HCT116 (cell line): ENCODE results near the gene ZC3H12A.

ENCODE experiments used
- CEBPB ChIP-seq: IDR thresholded peaks from 2 replicates; pipeline ENCODE4 v1.6.1; 2012; ENCODE audit warnings: low read depth
- ELF1 ChIP-seq: IDR thresholded peaks from 2 replicates; pipeline ENCODE4 v1.6.1; 2012; ENCODE audit warnings: low read depth, borderline replicate concordance
- EZH2 ChIP-seq: fragments of 200-600 bp; sonication (generic); IDR thresholded peaks from 2 replicates; pipeline ENCODE4 v1.6.1; 2017; ENCODE audit warnings: antibody characterized with exemption, mixed run types
- EZH2phosphoT487 ChIP-seq: fragments of 200-600 bp; IDR thresholded peaks from 2 replicates; pipeline ENCODE4 v1.6.1; 2018; ENCODE audit warnings: antibody characterized with exemption, borderline replicate concordance
- POLR2A ChIP-seq: IDR thresholded peaks from 2 replicates; pipeline ENCODE4 v1.7.0; 2011; ENCODE audit warnings: borderline replicate concordance; ENCODE audit not compliant: insufficient read depth, insufficient read length; ENCODE audit errors: extremely low read depth
- POLR2AphosphoS5 ChIP-seq: IDR thresholded peaks from 2 replicates; pipeline ENCODE4 v1.6.1; 2011; ENCODE audit warnings: mild to moderate bottlenecking, low read depth, low read length, moderate library complexity
- TCF7L2 ChIP-seq: IDR thresholded peaks from 2 replicates; pipeline ENCODE4 v1.7.0; 2011; ENCODE audit warnings: borderline replicate concordance, inconsistent platforms; ENCODE audit not compliant: insufficient read depth, insufficient read length; ENCODE audit errors: extremely low read depth
- YY1 ChIP-seq: IDR thresholded peaks from 2 replicates; pipeline ENCODE4 v1.6.1; 2011; ENCODE audit warnings: low read length, low read depth, moderate library complexity, mild to moderate bottlenecking; ENCODE audit not compliant: insufficient replicate concordance; ENCODE audit errors: extremely low read depth
- TF ChIP-seq, protein P1 (sequence below), 3 experiments: fragments of 200-600 bp in 1 of 3; sonication (generic) in 1 of 3; IDR thresholded peaks in 2 of 3; conservative IDR thresholded peaks in 1 of 3; 2 replicates each; pipeline ENCODE4 v1.5.1; 2012 to 2017; ENCODE audit warnings: low read depth in 2 of 3, low read length in 2 of 3, antibody characterized with exemption in 1 of 3, borderline replicate concordance in 1 of 3, control low read depth in 1 of 3, mild to moderate bottlenecking in 1 of 3, mixed read lengths in 1 of 3, mixed run types in 1 of 3, moderate library complexity in 1 of 3; ENCODE audit not compliant: insufficient read depth in 1 of 3
- TF ChIP-seq, protein P2 (sequence below): IDR thresholded peaks from 2 replicates; pipeline ENCODE4 v1.6.1; 2012; ENCODE audit warnings: low read depth
- TF ChIP-seq, protein P3 (sequence below): IDR thresholded peaks from 2 replicates; pipeline ENCODE4 v1.6.1; 2012

DNA sequence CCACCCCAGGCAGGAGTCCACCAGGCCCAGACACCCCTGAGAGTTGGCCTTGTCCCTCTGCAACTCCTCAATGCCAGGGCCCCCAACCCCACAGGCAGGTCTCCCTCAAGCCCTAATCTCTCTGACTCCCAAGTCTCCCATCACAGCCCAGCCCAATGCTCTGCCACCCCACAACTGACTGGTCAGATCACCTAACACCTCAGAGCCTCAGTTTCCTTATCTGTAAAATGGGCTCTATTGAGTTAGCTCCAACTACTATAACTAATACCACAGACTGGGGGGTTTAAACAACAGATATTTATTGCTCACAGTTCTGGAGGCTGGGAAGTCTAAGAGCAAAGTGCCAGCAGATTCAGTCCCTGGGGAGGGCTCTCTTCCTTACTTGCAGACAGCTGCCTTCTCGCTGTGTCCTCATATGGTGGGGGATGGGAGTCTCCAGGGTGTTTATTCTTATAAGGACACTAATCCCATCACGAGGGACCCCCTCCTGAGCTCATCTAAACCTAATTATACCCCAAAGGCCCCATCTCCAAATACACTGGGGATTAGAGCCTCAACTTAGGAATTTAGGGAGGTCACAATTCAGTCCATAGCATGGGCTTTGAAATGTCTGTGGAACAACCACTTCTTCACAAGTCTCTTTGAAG, 34.9 kb upstream of the ZC3H12A start:
- TF ChIP-seq, protein P1, sequence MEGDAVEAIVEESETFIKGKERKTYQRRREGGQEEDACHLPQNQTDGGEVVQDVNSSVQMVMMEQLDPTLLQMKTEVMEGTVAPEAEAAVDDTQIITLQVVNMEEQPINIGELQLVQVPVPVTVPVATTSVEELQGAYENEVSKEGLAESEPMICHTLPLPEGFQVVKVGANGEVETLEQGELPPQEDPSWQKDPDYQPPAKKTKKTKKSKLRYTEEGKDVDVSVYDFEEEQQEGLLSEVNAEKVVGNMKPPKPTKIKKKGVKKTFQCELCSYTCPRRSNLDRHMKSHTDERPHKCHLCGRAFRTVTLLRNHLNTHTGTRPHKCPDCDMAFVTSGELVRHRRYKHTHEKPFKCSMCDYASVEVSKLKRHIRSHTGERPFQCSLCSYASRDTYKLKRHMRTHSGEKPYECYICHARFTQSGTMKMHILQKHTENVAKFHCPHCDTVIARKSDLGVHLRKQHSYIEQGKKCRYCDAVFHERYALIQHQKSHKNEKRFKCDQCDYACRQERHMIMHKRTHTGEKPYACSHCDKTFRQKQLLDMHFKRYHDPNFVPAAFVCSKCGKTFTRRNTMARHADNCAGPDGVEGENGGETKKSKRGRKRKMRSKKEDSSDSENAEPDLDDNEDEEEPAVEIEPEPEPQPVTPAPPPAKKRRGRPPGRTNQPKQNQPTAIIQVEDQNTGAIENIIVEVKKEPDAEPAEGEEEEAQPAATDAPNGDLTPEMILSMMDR (IDR thresholded peaks at IDR 0.05 in 2 of 3, conservative IDR thresholded peaks at IDR 0.05 in 1 of 3; ENCODE audit: borderline replicate concordance in 1 of 3, insufficient read depth in 1 of 3, low read depth in 2 of 3, low read length in 2 of 3) = no peak
- TF ChIP-seq POLR2A (no peak), POLR2AphosphoS5 (no peak), EZH2 (no peak), ELF1 (no peak), CEBPB (no peak), YY1 (no peak), TCF7L2 (no peak), EZH2phosphoT487 (no peak)
- TF ChIP-seq, protein P2, sequence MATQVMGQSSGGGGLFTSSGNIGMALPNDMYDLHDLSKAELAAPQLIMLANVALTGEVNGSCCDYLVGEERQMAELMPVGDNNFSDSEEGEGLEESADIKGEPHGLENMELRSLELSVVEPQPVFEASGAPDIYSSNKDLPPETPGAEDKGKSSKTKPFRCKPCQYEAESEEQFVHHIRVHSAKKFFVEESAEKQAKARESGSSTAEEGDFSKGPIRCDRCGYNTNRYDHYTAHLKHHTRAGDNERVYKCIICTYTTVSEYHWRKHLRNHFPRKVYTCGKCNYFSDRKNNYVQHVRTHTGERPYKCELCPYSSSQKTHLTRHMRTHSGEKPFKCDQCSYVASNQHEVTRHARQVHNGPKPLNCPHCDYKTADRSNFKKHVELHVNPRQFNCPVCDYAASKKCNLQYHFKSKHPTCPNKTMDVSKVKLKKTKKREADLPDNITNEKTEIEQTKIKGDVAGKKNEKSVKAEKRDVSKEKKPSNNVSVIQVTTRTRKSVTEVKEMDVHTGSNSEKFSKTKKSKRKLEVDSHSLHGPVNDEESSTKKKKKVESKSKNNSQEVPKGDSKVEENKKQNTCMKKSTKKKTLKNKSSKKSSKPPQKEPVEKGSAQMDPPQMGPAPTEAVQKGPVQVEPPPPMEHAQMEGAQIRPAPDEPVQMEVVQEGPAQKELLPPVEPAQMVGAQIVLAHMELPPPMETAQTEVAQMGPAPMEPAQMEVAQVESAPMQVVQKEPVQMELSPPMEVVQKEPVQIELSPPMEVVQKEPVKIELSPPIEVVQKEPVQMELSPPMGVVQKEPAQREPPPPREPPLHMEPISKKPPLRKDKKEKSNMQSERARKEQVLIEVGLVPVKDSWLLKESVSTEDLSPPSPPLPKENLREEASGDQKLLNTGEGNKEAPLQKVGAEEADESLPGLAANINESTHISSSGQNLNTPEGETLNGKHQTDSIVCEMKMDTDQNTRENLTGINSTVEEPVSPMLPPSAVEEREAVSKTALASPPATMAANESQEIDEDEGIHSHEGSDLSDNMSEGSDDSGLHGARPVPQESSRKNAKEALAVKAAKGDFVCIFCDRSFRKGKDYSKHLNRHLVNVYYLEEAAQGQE = no peak
- TF ChIP-seq, protein P3, sequence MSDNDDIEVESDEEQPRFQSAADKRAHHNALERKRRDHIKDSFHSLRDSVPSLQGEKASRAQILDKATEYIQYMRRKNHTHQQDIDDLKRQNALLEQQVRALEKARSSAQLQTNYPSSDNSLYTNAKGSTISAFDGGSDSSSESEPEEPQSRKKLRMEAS = no peak
